Ramos (cell line): ENCODE data around the gene LRRK1.

Source experiments
- in situ Hi-C: fragments of 300-500 bp; cut with MboI; formaldehyde crosslinking; loops from one replicate; pipeline ENCODE4 v1.14.3; 2022; ENCODE audit warnings: low sequenced_read_pairs; ENCODE audit not compliant: unreplicated experiment

The LRRK1 gene

DNA sequence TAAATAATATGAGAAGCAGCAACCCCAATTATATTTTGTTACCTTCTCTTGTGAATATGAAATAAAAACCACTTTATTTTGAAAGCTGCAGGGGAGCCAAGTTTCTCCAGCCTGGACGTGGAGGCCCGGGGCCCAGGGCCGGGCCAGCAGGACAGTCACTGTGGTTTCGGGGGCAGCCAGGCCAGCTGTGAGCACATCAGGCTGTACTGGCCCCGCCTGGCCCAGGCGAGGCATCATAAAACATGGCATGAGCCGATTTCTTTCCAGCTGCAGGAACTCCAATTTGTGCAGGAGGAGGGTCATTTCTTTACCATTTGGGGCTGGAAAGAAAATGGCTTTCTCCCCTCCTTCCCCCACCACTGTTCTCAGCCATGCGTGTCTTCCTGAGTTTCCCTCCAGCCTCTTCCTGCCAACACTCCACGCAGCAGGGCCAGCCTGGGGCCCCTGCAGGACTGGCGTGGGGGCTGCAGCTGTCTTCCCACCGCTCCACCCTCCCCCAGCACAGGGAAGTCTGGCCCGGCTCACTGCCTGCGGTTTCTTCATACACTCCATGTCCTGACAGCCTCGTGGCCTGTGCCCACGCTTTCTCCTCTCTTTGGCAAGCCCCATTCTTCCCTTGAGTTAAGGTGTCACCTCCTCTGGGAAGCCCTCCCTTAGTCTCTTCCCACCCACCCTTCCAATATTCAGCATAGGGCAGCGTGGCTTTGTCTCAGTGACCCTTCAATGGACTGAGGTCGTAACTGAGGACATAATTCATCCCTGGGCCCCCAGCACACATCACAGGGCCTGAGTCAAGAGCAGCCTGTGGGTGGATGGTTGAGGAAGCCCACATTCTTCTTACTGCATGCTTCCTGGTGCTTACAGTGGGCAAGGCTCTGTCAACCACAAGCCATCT is 196.9 kb downstream of the LRRK1 start:
- in situ Hi-C loops = no loop called here

DNA sequence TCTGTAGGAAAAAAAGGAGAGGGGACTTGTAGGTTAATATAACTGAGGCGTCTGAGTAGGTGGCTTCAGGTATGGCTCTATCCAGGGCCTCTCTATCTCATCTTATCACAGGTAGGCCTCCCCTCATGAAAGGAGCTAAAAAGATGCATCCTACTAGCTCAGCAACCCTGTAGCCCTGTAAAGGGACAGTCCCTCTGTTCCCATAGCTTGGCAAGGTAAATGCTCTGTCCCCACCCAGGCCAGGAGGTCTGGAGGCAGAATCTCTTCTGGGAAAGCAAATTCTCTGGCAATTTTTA is 197.5 kb downstream of the LRRK1 start:
- in situ Hi-C loops = no loop called here

DNA sequence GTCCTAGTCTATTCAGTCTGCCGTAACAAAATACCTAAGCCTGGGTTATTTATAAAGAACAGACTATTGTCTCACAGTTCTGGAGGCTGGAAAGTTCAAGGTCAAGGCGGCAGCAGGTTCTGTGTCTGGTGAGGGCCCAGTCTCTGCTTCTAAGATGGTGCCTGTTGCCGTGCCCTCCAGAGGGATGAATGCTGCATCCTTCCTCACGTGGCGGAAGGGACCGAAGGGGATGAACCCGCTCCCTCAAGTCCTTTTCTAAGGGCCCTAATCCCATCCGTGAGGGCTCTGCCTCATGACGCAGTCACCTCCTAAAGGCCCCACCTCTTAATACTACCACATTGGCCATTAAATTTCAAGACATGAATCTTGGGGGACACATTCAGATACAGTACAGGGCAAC is 199.0 kb downstream of the LRRK1 start:
- in situ Hi-C loops = no loop called here

DNA sequence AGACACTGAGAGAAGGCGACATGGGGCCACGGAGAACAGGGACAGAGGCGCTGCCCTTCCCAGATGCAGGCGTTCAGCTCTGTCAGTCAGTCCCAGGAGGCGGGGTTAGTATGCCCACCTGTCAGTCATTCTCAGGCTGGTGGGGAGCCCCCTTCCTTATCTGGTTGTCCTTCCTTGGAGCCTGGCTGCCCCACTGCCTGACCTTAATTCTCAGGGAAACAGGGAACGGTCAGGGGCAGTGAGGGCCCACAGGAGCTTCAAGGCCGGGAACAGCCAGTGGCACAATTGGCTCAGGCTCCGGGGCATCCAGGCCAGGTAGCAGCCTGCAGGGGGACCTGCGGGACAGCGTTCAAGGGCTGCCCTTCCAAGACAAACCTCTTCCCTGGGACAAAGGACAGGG is 199.5 kb downstream of the LRRK1 start:
- in situ Hi-C loops = no loop called here

DNA sequence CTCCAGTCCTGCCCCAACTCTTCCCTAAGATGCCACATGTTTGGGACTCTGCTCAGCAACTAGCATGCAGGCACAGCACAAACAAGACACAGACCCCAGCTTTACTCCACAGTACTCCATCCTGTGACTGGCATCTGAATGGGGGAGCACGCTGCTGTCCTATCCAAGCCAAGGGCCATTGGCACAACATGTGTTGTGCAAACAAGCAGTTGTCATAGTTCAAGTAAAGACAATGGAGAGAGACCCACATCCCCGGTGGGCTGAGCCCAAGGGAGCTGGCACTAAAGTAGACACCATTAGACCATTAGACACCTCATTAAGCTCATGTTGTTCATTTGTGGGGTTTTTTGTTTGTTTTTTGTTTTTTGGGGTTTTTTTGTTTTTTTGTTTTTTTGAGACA is 200.0 kb downstream of the LRRK1 start:
- in situ Hi-C loops = no loop called here
